GM23338 (cell line): ENCODE measurements around the gene HEATR1. TPM values are rescaled to one million over a fixed set of nuclear protein-coding genes. Genes with fewer than 3 reads are reported as not detected.
A peak's percentile ranks its signal among the peaks of the same experiment; 100 is the strongest.

ENCODE experiments used
- ATAC-seq: fragments of 200-7000 bp; cut with Tn5 transposase; 3 replicates; pipeline ENCODE4 v1.9.1; 2020
- DNase-seq: peaks from one replicate; pipeline ENCODE4 v3.0.0-alpha.2; 2015; ENCODE audit warnings: low spot score
- H2AFZ ChIP-seq: fragments of 200-600 bp; sonication (generic); 2 replicates; pipeline ENCODE4 v1.8.0; 2016; ENCODE audit warnings: antibody characterized with exemption, mild to moderate bottlenecking, moderate library complexity
- H3F3A ChIP-seq: fragments of 200-600 bp; sonication (generic); replicated peaks from 2 replicates; pipeline ENCODE4 v1.8.0; 2017; ENCODE audit warnings: antibody characterized with exemption, mixed run types, low read depth
- H3K27ac ChIP-seq: fragments of 200-600 bp; sonication (generic); 2 replicates; pipeline ENCODE4 v1.6.1; 2016; ENCODE audit warnings: low read depth
- H3K27me3 ChIP-seq: fragments of 200-600 bp; sonication (generic); 2 replicates; pipeline ENCODE4 v1.8.0; 2016; ENCODE audit warnings: mild to moderate bottlenecking, mixed run types, moderate library complexity; ENCODE audit not compliant: insufficient read depth
- H3K36me3 ChIP-seq: fragments of 200-600 bp; sonication (generic); 2 replicates; pipeline ENCODE4 v1.8.0; 2016; ENCODE audit warnings: mild to moderate bottlenecking; ENCODE audit not compliant: insufficient read depth
- H3K4me1 ChIP-seq: fragments of 200-600 bp; sonication (generic); 2 replicates; pipeline ENCODE4 v1.8.0; 2016; ENCODE audit warnings: mild to moderate bottlenecking, moderate library complexity; ENCODE audit not compliant: insufficient read depth
- H3K4me2 ChIP-seq: fragments of 200-600 bp; sonication (generic); 2 replicates; pipeline ENCODE4 v1.7.1; 2017; ENCODE audit warnings: mixed run types
- H3K4me3 ChIP-seq: fragments of 200-600 bp; sonication (generic); 2 replicates; pipeline ENCODE4 v1.6.1; 2016; ENCODE audit warnings: mixed run types
- H3K79me2 ChIP-seq: fragments of 200-600 bp; sonication (generic); replicated peaks from 2 replicates; pipeline ENCODE4 v1.8.0; 2017; ENCODE audit warnings: mild to moderate bottlenecking; ENCODE audit not compliant: insufficient read depth
- H3K9me2 ChIP-seq: fragments of 200-600 bp; sonication (generic); 2 replicates; pipeline ENCODE4 v1.8.0; 2017; ENCODE audit not compliant: insufficient read depth
- H4K20me1 ChIP-seq: fragments of 200-600 bp; sonication (generic); replicated peaks from 2 replicates; pipeline ENCODE4 v1.8.0; 2017; ENCODE audit warnings: mild to moderate bottlenecking; ENCODE audit not compliant: insufficient read depth
- H3K27ac Mint-ChIP-seq: 2 replicates; pipeline ENCODE4 v1.8.0; 2020; ENCODE audit warnings: inconsistent platforms, mild to moderate bottlenecking, moderate library complexity, mixed read lengths
- H3K27me3 Mint-ChIP-seq: 3 replicates; pipeline ENCODE4 v1.8.0; 2022; ENCODE audit warnings: low read depth, mild to moderate bottlenecking, moderate library complexity, mixed read lengths, inconsistent platforms; ENCODE audit not compliant: insufficient read depth, poor library complexity
- H3K36me3 Mint-ChIP-seq: 3 replicates; pipeline ENCODE4 v1.8.0; 2021; ENCODE audit warnings: low read depth, mild to moderate bottlenecking, inconsistent platforms, moderate library complexity, mixed read lengths
- H3K4me1 Mint-ChIP-seq: 3 replicates; pipeline ENCODE4 v1.8.0; 2020; ENCODE audit warnings: mild to moderate bottlenecking, inconsistent platforms, mixed read lengths
- H3K4me3 Mint-ChIP-seq: 3 replicates; pipeline ENCODE4 v1.8.0; 2021; ENCODE audit warnings: moderate library complexity, mild to moderate bottlenecking, inconsistent platforms, mixed read lengths
- H3K9me3 Mint-ChIP-seq: 3 replicates; pipeline ENCODE4 v1.8.0; 2020; ENCODE audit warnings: moderate library complexity, mild to moderate bottlenecking, inconsistent platforms, mixed read lengths
- CREB1 ChIP-seq: fragments of 250-450 bp; sonication (Bioruptor Pico); IDR thresholded peaks from 2 replicates; pipeline ENCODE4 v1.5.0; 2020; ENCODE audit warnings: low read depth, mild to moderate bottlenecking, moderate library complexity
- EZH2 ChIP-seq: fragments of 200-600 bp; sonication (generic); IDR thresholded peaks from one replicate; pipeline ENCODE4 v1.8.0; 2017; ENCODE audit warnings: antibody characterized with exemption, mild to moderate bottlenecking, low read depth; ENCODE audit not compliant: unreplicated experiment
- EZH2phosphoT487 ChIP-seq: fragments of 200-600 bp; sonication (generic); IDR thresholded peaks from one replicate; pipeline ENCODE4 v1.8.1; 2018; ENCODE audit warnings: antibody characterized with exemption; ENCODE audit not compliant: unreplicated experiment
- JUNB ChIP-seq: IDR thresholded peaks from one replicate; pipeline ENCODE4 v1.6.1; 2016; ENCODE audit warnings: antibody characterized with exemption; ENCODE audit not compliant: unreplicated experiment
- NANOG ChIP-seq: IDR thresholded peaks from 2 replicates; pipeline ENCODE4 v1.6.1; 2016; ENCODE audit warnings: antibody characterized with exemption, borderline replicate concordance
- POLR2AphosphoS5 ChIP-seq: IDR thresholded peaks from 2 replicates; pipeline ENCODE4 v1.6.1; 2016; ENCODE audit warnings: antibody characterized with exemption, low read depth
- STAT1 ChIP-seq: IDR thresholded peaks from one replicate; pipeline ENCODE4 v1.6.1; 2016; ENCODE audit warnings: antibody characterized with exemption; ENCODE audit not compliant: unreplicated experiment
- ZNF114 ChIP-seq: fragments of 250-450 bp; sonication (Bioruptor Pico); IDR thresholded peaks from 2 replicates; pipeline ENCODE4 v1.5.0; 2020; ENCODE audit warnings: mild to moderate bottlenecking, moderate library complexity
- ZNF331 ChIP-seq: fragments of 250-450 bp; sonication (Bioruptor Pico); IDR thresholded peaks from 2 replicates; pipeline ENCODE4 v1.5.0; 2020; ENCODE audit warnings: low read depth, mild to moderate bottlenecking, moderate library complexity
- polyA plus RNA-seq: library from polyadenylated mRNA; unstranded; fragments of >200 nt; fragmentation: Nextera tagmentation; extraction: Ambion mirVana; gene quantifications from 2 replicates; pipeline ENCODE4 v1.2.1, GENCODE V29; 2016
- total RNA-seq: library from RNA; depleted of rRNA; stranded (reverse); fragments of >200 nt; shearing (Covaris generic); gene quantifications from 2 replicates; pipeline ENCODE4 v1.2.3, GENCODE V29; 2014
- TF ChIP-seq, protein P1 (sequence below): IDR thresholded peaks from one replicate; pipeline ENCODE4 v1.6.1; 2018; ENCODE audit warnings: antibody characterized with exemption; ENCODE audit not compliant: unreplicated experiment
- TF ChIP-seq, protein P2 (sequence below): IDR thresholded peaks from 2 replicates; pipeline ENCODE4 v1.6.1; 2016; ENCODE audit warnings: antibody characterized with exemption
- TF ChIP-seq, protein P3 (sequence below), 2 experiments: fragments of 200-600 bp in 1 of 2; sonication (generic) in 1 of 2; conservative IDR thresholded peaks; 2 replicates each; pipeline versions ENCODE4 v1.5.1 to v1.6.1; 2016 to 2017; ENCODE audit warnings: antibody characterized with exemption in 2 of 2, low read depth in 2 of 2, mild to moderate bottlenecking in 2 of 2, moderate library complexity in 1 of 2
- TF ChIP-seq, protein P4 (sequence below): fragments of 250-450 bp; sonication (Bioruptor Pico); IDR thresholded peaks from 2 replicates; pipeline ENCODE4 v1.5.0; 2020; ENCODE audit warnings: mild to moderate bottlenecking, moderate library complexity

Gene HEATR1
- total and polyA plus RNA-seq, 2 experiments from 2014 or later = 17.2 to 81.1 TPM

DNA sequence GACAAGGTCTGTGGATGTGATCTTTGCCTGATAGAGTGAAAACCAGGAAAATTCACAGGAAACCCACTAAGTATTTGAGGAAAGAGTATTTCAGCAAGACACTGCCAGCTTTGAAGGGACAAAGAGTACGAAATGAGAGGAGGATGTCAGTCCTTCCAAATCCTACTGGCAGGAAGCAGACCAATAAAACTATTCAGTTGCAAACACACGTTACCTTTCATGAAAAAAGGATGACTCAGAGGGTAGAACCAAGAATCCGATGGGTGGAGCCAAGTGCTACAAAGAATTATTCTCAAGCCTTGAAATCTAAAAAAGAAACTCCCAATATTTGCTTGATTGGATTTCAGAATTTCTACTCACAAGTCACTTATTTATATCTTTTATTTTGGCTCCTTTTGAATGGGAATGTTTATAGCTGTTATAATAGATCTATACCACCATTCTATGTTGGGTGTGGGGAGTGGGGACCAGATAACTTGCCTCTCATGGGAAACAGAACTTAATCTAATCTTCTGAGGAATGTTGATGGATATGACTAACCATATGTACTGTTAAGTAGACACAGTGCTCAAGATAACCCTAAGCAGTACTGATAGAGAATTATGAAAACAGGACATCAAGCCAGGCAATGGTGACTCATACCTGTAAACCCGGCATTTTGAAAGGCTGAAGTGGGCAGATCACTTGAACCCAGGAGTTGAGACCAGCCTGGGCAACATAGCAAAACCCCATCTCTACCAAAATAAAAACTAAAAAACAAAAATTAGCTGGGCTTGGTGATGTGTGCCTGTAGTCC, 19.3 kb upstream of the HEATR1 start:
- peaks cover 8% of the 10 kb centered on the region; the same call in 1 of the 2 replicates for H3K36me3 ChIP-seq
- Mint-ChIP-seq H3K4me3 (no peak overlapping the region), H3K9me3 (peaks cover 23% of the 10 kb centered on the region), H3K27ac (no peak overlapping the region), H3K27me3 (no peaks in the 10 kb centered on the region), H3K4me1 (peaks cover 3% of the 10 kb centered on the region; the same call in 1 of the 3 replicates), H3K36me3 (peaks cover 12% of the 10 kb centered on the region)
- H3K27me3 ChIP-seq = no peaks in the 10 kb centered on the region
- no peaks in the 10 kb centered on the region for H3K4me1 ChIP-seq
- no peaks in the 10 kb centered on the region for H3K79me2 ChIP-seq
- no peaks in the 10 kb centered on the region for H3F3A ChIP-seq
- ATAC-seq (no peak), DNase-seq (no peak)
- H2AFZ ChIP-seq = 0 out of 2 replicates have a peak overlapping the region, but pooled peaks have one; percentile 2
- H3K9me2 ChIP-seq = no peaks in the 10 kb centered on the region
- TF ChIP-seq ZNF331 (CRISPR knock-in tag) (no peak), JUNB (no peak), EZH2phosphoT487 (no peak), POLR2AphosphoS5 (no peak), NANOG (no peak), STAT1 (no peak), ZNF114 (CRISPR knock-in tag) (no peak), EZH2 (no peak), CREB1 (CRISPR knock-in tag) (no peak)
- TF ChIP-seq, protein P1, sequence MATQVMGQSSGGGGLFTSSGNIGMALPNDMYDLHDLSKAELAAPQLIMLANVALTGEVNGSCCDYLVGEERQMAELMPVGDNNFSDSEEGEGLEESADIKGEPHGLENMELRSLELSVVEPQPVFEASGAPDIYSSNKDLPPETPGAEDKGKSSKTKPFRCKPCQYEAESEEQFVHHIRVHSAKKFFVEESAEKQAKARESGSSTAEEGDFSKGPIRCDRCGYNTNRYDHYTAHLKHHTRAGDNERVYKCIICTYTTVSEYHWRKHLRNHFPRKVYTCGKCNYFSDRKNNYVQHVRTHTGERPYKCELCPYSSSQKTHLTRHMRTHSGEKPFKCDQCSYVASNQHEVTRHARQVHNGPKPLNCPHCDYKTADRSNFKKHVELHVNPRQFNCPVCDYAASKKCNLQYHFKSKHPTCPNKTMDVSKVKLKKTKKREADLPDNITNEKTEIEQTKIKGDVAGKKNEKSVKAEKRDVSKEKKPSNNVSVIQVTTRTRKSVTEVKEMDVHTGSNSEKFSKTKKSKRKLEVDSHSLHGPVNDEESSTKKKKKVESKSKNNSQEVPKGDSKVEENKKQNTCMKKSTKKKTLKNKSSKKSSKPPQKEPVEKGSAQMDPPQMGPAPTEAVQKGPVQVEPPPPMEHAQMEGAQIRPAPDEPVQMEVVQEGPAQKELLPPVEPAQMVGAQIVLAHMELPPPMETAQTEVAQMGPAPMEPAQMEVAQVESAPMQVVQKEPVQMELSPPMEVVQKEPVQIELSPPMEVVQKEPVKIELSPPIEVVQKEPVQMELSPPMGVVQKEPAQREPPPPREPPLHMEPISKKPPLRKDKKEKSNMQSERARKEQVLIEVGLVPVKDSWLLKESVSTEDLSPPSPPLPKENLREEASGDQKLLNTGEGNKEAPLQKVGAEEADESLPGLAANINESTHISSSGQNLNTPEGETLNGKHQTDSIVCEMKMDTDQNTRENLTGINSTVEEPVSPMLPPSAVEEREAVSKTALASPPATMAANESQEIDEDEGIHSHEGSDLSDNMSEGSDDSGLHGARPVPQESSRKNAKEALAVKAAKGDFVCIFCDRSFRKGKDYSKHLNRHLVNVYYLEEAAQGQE = no peak
- TF ChIP-seq, protein P2, sequence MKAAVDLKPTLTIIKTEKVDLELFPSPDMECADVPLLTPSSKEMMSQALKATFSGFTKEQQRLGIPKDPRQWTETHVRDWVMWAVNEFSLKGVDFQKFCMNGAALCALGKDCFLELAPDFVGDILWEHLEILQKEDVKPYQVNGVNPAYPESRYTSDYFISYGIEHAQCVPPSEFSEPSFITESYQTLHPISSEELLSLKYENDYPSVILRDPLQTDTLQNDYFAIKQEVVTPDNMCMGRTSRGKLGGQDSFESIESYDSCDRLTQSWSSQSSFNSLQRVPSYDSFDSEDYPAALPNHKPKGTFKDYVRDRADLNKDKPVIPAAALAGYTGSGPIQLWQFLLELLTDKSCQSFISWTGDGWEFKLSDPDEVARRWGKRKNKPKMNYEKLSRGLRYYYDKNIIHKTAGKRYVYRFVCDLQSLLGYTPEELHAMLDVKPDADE = no peak
- TF ChIP-seq, protein P3, sequence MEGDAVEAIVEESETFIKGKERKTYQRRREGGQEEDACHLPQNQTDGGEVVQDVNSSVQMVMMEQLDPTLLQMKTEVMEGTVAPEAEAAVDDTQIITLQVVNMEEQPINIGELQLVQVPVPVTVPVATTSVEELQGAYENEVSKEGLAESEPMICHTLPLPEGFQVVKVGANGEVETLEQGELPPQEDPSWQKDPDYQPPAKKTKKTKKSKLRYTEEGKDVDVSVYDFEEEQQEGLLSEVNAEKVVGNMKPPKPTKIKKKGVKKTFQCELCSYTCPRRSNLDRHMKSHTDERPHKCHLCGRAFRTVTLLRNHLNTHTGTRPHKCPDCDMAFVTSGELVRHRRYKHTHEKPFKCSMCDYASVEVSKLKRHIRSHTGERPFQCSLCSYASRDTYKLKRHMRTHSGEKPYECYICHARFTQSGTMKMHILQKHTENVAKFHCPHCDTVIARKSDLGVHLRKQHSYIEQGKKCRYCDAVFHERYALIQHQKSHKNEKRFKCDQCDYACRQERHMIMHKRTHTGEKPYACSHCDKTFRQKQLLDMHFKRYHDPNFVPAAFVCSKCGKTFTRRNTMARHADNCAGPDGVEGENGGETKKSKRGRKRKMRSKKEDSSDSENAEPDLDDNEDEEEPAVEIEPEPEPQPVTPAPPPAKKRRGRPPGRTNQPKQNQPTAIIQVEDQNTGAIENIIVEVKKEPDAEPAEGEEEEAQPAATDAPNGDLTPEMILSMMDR (conservative IDR thresholded peaks at IDR 0.05; ENCODE audit: low read depth in 2 of 2) = no peak
- TF ChIP-seq, protein P4, sequence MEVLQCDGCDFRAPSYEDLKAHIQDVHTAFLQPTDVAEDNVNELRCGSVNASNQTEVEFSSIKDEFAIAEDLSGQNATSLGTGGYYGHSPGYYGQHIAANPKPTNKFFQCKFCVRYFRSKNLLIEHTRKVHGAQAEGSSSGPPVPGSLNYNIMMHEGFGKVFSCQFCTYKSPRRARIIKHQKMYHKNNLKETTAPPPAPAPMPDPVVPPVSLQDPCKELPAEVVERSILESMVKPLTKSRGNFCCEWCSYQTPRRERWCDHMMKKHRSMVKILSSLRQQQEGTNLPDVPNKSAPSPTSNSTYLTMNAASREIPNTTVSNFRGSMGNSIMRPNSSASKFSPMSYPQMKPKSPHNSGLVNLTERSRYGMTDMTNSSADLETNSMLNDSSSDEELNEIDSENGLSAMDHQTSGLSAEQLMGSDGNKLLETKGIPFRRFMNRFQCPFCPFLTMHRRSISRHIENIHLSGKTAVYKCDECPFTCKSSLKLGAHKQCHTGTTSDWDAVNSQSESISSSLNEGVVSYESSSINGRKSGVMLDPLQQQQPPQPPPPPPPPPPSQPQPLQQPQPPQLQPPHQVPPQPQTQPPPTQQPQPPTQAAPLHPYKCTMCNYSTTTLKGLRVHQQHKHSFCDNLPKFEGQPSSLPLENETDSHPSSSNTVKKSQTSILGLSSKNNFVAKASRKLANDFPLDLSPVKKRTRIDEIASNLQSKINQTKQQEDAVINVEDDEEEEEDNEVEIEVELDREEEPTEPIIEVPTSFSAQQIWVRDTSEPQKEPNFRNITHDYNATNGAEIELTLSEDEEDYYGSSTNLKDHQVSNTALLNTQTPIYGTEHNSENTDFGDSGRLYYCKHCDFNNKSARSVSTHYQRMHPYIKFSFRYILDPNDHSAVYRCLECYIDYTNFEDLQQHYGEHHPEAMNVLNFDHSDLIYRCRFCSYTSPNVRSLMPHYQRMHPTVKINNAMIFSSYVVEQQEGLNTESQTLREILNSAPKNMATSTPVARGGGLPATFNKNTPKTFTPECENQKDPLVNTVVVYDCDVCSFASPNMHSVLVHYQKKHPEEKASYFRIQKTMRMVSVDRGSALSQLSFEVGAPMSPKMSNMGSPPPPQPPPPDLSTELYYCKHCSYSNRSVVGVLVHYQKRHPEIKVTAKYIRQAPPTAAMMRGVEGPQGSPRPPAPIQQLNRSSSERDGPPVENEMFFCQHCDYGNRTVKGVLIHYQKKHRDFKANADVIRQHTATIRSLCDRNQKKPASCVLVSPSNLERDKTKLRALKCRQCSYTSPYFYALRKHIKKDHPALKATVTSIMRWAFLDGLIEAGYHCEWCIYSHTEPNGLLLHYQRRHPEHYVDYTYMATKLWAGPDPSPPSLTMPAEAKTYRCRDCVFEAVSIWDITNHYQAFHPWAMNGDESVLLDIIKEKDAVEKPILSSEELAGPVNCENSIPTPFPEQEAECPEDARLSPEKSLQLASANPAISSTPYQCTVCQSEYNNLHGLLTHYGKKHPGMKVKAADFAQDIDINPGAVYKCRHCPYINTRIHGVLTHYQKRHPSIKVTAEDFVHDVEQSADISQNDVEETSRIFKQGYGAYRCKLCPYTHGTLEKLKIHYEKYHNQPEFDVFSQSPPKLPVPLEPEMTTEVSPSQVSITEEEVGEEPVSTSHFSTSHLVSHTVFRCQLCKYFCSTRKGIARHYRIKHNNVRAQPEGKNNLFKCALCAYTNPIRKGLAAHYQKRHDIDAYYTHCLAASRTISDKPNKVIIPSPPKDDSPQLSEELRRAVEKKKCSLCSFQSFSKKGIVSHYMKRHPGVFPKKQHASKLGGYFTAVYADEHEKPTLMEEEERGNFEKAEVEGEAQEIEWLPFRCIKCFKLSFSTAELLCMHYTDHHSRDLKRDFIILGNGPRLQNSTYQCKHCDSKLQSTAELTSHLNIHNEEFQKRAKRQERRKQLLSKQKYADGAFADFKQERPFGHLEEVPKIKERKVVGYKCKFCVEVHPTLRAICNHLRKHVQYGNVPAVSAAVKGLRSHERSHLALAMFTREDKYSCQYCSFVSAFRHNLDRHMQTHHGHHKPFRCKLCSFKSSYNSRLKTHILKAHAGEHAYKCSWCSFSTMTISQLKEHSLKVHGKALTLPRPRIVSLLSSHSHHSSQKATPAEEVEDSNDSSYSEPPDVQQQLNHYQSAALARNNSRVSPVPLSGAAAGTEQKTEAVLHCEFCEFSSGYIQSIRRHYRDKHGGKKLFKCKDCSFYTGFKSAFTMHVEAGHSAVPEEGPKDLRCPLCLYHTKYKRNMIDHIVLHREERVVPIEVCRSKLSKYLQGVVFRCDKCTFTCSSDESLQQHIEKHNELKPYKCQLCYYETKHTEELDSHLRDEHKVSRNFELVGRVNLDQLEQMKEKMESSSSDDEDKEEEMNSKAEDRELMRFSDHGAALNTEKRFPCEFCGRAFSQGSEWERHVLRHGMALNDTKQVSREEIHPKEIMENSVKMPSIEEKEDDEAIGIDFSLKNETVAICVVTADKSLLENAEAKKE (CRISPR knock-in tag) = no peak
- H3K4me2 ChIP-seq = no peak overlapping the region
- no peaks in the 10 kb centered on the region for H4K20me1 ChIP-seq
- no peak overlapping the region for H3K27ac ChIP-seq
- no peak overlapping the region for H3K4me3 ChIP-seq
